ENCODE results near the gene CNPY4. TPM values are rescaled to one million over a fixed set of nuclear protein-coding genes. Genes with fewer than 3 reads are reported as not detected.

The CNPY4 gene
- polyA plus RNA-seq, 1 experiment, result 29.7 TPM

GRCh38 chr7:100156331-100157068, 37.1 kb downstream of the CNPY4 start:
- H3K27me3 ChIP-seq (ENCODE audit: control insufficient read depth, insufficient read depth, low read length), result no peaks in the 10 kb centered on the region
- H3K4me3 ChIP-seq (ENCODE audit: low read depth, low read length), result peak overlapping the region; percentile 29; the same call in 1 of the 2 replicates
- ChIA-PET CTCF (interaction anchor here (0.8 to 1.0 kb wide), 3 partner anchors 10 to 32 kb away, joined by 3 read pairs; no protein-coding TSS in a partner anchor), POLR2A (interaction anchor here (0.6 to 2.0 kb wide), 2 partner anchors 8 to 97 kb away, joined by 3 to 8 read pairs; partner anchors contain the start of gene LAMTOR4)
- no peak overlapping the region for H3K27ac ChIP-seq (ENCODE audit: low read depth, low read length)
- DNase-seq (ENCODE audit: low read depth, low spot score), result no peak
- TF ChIP-seq CTCF (IDR thresholded peaks at IDR 0.05; ENCODE audit: low read depth, low read length), result no peak
- no peaks in the 10 kb centered on the region for H3K9me3 ChIP-seq (ENCODE audit: control insufficient read depth, insufficient read depth, low read length)

- no peaks in the 10 kb centered on the region for H3K9me3 ChIP-seq (ENCODE audit: control insufficient read depth, insufficient read depth, low read length)
- peak overlapping the region; percentile 69 for H3K4me3 ChIP-seq (ENCODE audit: low read depth, low read length)
- no peak overlapping the region for H3K27ac ChIP-seq (ENCODE audit: low read depth, low read length)
- TF ChIP-seq CTCF (IDR thresholded peaks at IDR 0.05; ENCODE audit: low read depth, low read length), result no peak
- ChIA-PET CTCF (interaction anchor here (0.8 to 1.0 kb wide), 3 partner anchors 11 to 31 kb away, joined by 3 read pairs; no protein-coding TSS in a partner anchor), POLR2A (interaction anchor here (1.8 to 2.0 kb wide), 2 partner anchors 9 to 11 kb away, joined by 5 to 8 read pairs; partner anchors contain the start of genes GAL3ST4 and LAMTOR4)
- DNase-seq (ENCODE audit: low read depth, low spot score), result no peak
- H3K27me3 ChIP-seq (ENCODE audit: control insufficient read depth, insufficient read depth, low read length), result no peaks in the 10 kb centered on the region
Observed at GRCh38 chr7:100157069-100157333, 37.6 kb downstream of the CNPY4 start.

- Histone ChIP-seq H3K9me3 (ENCODE audit: control insufficient read depth, insufficient read depth, low read length) (no peaks in the 10 kb centered on the region), H3K27ac (ENCODE audit: low read depth, low read length) (peak overlapping the region; percentile 39), H3K4me3 (ENCODE audit: low read depth, low read length) (peak overlapping the region; percentile 69), H3K27me3 (ENCODE audit: control insufficient read depth, insufficient read depth, low read length) (no peaks in the 10 kb centered on the region)
- no peak for DNase-seq (ENCODE audit: low read depth, low spot score)
- peak; percentile 37 for TF ChIP-seq CTCF (IDR thresholded peaks at IDR 0.05; ENCODE audit: low read depth, low read length)
- CTCF ChIA-PET, result interaction anchor here (0.8 to 1.0 kb wide), 3 partner anchors 11 to 31 kb away, joined by 3 read pairs; no protein-coding TSS in a partner anchor
- POLR2A ChIA-PET, result interaction anchor here (0.6 to 2.0 kb wide), 3 partner anchors 9 to 23 kb away, joined by 4 to 8 read pairs (median 5); partner anchors contain the start of genes GAL3ST4 and LAMTOR4
Observed at GRCh38 chr7:100157334-100158228, 38.1 kb downstream of the CNPY4 start.

- Histone ChIP-seq H3K9me3 (ENCODE audit: control insufficient read depth, insufficient read depth, low read length) (no peaks in the 10 kb centered on the region), H3K27ac (ENCODE audit: low read depth, low read length) (peak within 1 kb of the TSS; percentile 47), H3K4me3 (ENCODE audit: low read depth, low read length) (peak within 1 kb of the TSS; percentile 69), H3K27me3 (ENCODE audit: control insufficient read depth, insufficient read depth, low read length) (no peaks in the 10 kb centered on the region)
- ChIA-PET POLR2A (interaction anchor here (0.6 to 2.0 kb wide), 5 partner anchors 9 to 39 kb away, joined by 3 to 8 read pairs (median 4); partner anchors contain the start of genes CNPY4, GAL3ST4, GPC2 and LAMTOR4), CTCF (interaction anchor here (0.6 to 1.2 kb wide), 4 partner anchors 18 to 48 kb away, joined by 4 to 8 read pairs (median 4); no protein-coding TSS in a partner anchor)
- no peak for TF ChIP-seq CTCF (IDR thresholded peaks at IDR 0.05; ENCODE audit: low read depth, low read length)
- DNase-seq (ENCODE audit: low read depth, low spot score), result peak; percentile 49
Observed at GRCh38 chr7:100158229-100159098, 39.0 kb downstream of the CNPY4 start, which contains the start of gene TRAPPC14. Gene TRAPPC14 (minus strand): TSS chr7:100158723. CDS start chr7:100158499, 224 bp downstream.
